ENCODE data around the gene TERF2IP. TPM values are rescaled to one million over a fixed set of nuclear protein-coding genes. Genes with fewer than 3 reads are reported as not detected.

TERF2IP gene, protein sequence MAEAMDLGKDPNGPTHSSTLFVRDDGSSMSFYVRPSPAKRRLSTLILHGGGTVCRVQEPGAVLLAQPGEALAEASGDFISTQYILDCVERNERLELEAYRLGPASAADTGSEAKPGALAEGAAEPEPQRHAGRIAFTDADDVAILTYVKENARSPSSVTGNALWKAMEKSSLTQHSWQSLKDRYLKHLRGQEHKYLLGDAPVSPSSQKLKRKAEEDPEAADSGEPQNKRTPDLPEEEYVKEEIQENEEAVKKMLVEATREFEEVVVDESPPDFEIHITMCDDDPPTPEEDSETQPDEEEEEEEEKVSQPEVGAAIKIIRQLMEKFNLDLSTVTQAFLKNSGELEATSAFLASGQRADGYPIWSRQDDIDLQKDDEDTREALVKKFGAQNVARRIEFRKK
- 42.2 to 49.4 TPM (median 44.0 TPM) in 5 replicates for total RNA-seq (2022; extraction: Qiagen RNA extraction; ENCODE audit: low read depth)

DNA sequence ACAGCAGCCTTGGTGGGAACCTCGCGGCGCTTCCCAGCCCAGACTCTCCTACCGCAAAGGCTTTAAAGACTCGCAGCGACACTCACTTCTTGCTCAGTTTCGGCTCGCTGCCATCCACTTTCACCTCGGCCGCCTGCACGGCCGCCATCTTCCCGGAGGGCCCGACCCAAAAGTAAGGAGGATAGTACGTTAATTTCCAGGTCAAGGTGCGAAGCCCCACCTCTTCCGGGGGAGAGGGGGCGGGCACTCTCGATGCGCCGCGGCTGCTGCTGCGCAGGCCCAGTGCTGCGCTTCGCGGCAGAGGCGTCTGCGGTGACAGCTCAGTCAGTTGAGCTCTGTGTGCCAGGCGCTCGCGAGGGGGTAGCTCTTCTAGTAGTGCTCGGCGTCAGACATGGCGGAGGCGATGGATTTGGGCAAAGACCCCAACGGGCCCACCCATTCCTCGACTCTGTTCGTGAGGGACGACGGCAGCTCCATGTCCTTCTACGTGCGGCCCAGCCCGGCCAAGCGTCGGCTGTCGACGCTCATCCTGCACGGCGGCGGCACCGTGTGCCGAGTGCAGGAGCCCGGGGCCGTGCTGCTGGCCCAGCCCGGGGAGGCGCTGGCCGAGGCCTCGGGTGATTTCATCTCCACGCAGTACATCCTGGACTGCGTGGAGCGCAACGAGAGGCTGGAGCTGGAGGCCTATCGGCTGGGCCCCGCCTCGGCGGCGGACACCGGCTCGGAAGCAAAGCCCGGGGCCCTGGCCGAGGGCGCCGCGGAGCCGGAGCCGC, at the start of gene TERF2IP, which contains the start of gene KARS1:
TSS of gene TERF2IP (plus strand) at position 282 of the 773 bp plus-strand sequence. CDS start at position 392, 110 bp downstream.
TSS of gene KARS1 (minus strand) at position 174 of the 773 bp plus-strand sequence. CDS start at position 148, 26 bp downstream.

DNA sequence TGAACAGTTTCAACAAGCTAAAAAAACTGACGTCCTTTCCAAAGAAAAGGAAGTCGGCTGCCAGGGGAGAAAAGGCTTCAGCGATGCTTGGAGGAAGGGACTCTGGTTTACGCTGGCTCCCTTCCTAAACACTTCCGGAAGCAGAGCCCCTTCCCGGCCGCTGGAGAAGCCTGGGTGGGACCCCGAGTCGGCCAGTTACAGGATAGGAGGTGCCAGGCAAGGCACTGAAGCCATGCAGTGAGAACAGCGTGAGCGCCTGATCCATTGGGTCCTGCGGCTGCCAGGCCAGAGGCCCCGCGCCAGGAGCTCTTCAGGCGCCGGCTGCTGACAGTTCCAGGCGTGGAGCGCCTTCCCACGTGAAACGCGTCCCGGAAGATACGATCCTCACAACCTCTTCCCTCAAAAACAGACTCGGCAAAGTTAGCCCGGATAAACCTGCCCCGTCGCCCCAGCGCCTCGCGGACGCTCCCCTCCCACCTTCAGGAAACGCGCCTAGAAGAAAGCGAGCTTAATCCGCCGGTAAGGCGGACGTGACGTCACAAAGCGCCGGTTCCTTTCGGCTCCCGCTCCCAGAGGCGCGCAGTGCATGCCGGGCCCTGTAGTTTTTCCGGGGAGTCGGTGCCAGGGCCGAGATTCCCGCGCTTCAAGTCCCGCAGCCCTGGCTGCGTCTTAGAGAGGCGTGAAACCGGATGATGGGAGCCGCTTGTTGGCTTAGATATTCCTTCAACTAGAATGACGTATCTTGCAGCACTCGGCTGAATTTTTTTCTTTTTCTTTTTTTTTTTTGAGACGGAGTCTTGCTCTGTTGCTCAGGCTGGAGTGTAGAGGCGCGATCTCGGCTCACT, 24.6 kb upstream of the TERF2IP start, which contains the start of gene ADAT1:
TSS of gene ADAT1 (minus strand) at position 521 of the 845 bp plus-strand sequence. CDS start 2,482 bp downstream, outside the sequence.

DNA sequence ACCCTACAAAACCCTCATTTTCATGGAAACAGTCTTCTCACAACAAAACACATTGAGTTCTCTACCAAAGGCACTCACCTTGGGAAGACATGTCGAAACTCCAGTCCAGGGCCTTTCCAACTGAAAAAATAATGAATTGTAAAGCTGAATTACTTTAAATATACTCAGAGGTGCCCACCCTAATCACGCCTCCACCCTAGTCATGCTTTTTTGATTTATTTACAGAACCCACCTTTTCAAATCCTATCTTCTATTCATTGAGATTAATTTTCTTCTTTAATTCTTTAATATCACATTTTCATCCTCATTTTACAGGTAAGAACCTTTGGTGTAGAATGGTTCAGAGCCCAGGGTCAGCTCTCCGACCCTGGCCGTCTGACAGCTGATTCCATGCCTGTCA, 29.3 kb downstream of the TERF2IP start, which contains the start of gene CPHXL2:
TSS of gene CPHXL2 (minus strand) at position 101 of the 400 bp plus-strand sequence. CDS start at position 91, 10 bp downstream.

DNA sequence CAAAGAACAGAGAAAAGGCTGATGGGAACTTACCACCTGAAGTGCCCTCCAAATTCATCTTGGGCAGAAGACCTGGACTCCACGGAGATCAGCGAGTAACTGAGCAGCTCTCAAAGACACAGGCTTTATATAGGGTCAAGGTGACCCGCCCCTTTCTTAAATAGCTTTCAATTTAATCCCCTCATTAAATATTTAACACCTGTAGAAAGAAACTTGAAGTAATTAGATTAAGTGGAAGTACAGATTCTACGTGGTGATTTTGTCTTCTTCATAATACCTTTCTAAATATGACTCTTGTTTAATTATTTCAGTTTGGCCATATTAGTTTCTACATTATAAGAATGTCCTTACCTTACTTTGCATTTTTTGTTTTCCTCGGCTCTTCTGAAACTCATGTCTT, 53.8 kb downstream of the TERF2IP start, which contains the start of gene DUXB:
TSS of gene DUXB (minus strand) at position 101 of the 400 bp plus-strand sequence. CDS start at position 58, 43 bp downstream.

Other genes with a start within 250 kb of the TERF2IP start
- 55.6 to 88.5 TPM (median 63.8 TPM) in 5 replicates for gene CFDP1, start 214.3 kb upstream of the TERF2IP start, total RNA-seq (2022; extraction: Qiagen RNA extraction; ENCODE audit: low read depth)
- gene TMEM170A, start 183.1 kb upstream of the TERF2IP start, total RNA-seq (2022; extraction: Qiagen RNA extraction; ENCODE audit: low read depth): 10.7 to 17.8 TPM (median 14.9 TPM) in 5 replicates
- gene CHST6, start 152.3 kb upstream of the TERF2IP start, total RNA-seq (2022; extraction: Qiagen RNA extraction; ENCODE audit: low read depth): 0.13 to 0.22 TPM (median 0.15 TPM) in 4 of 5 replicates, not detected in the other
- 0.08 TPM in 1 of 5 replicates, not detected in the others for gene CHST5, start 111.7 kb upstream of the TERF2IP start, total RNA-seq (2022; extraction: Qiagen RNA extraction; ENCODE audit: low read depth)
- gene TMEM231, start 91.5 kb upstream of the TERF2IP start, total RNA-seq (2022; extraction: Qiagen RNA extraction; ENCODE audit: low read depth): 7.1 to 10.3 TPM (median 8.8 TPM) in 5 replicates
- gene GABARAPL2, start 81.4 kb upstream of the TERF2IP start, total RNA-seq (2022; extraction: Qiagen RNA extraction; ENCODE audit: low read depth): 78.4 to 100 TPM (median 93.8 TPM) in 5 replicates
- 25.9 to 39.9 TPM (median 38.3 TPM) in 5 replicates for gene ADAT1, start 24.5 kb upstream of the TERF2IP start, total RNA-seq (2022; extraction: Qiagen RNA extraction; ENCODE audit: low read depth)
- 158 to 171 TPM (median 168 TPM) in 5 replicates for gene KARS1, start 108 bp upstream of the TERF2IP start, total RNA-seq (2022; extraction: Qiagen RNA extraction; ENCODE audit: low read depth)
- not detected in 5 replicates for gene CPHXL2, start 29.2 kb downstream of the TERF2IP start, total RNA-seq (2022; extraction: Qiagen RNA extraction; ENCODE audit: low read depth)
- not detected in 5 replicates for gene DUXB, start 53.7 kb downstream of the TERF2IP start, total RNA-seq (2022; extraction: Qiagen RNA extraction; ENCODE audit: low read depth)
- gene CPHXL, start 78.7 kb downstream of the TERF2IP start, total RNA-seq (2022; extraction: Qiagen RNA extraction; ENCODE audit: low read depth): not detected in 5 replicates